ENCODE results near the gene PSD2. TPM values are rescaled to one million over a fixed set of nuclear protein-coding genes. Genes with fewer than 3 reads are reported as not detected.

The PSD2 gene
- total and polyA plus RNA-seq, 2 donors, result 0.82 to 0.90 TPM

DNA sequence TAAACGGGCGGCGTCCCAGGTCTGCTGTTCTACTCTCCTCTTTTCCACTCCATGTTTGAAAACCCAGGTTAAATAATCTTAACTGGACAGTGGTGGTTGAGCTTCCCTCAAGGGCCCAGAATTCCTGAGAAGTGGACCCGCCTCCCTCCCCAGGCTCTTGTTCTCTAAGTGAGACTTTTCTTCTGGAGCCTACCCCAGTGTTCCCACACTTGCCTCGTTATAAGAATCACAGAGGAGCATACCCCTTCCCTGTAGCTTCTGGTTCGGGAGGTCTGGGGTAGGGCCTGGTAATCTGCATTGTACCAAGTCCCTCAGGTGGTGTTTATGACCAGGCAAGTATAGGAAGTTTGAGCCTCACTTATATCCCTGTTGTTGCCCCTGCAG lies 12.0 kb downstream of the PSD2 start:
- Histone ChIP-seq H3K4me3 (ENCODE audit: low read length in 2 of 2) (no peak overlapping the region), H3K36me3 (ENCODE audit: control insufficient read depth in 2 of 2, insufficient read depth in 2 of 2, low read length in 1 of 2) (no peaks in the 10 kb centered on the region), H3K9me3 (ENCODE audit: control insufficient read depth in 2 of 2, insufficient read depth in 1 of 2, low read length in 1 of 2) (peaks cover 0 to 4% of the 10 kb centered on the region in 2 donors), H3K27ac (ENCODE audit: low read depth in 1 of 2, low read length in 1 of 2) (no peak overlapping the region), H3K27me3 (ENCODE audit: control insufficient read depth in 2 of 2, insufficient read depth in 1 of 2, low read length in 1 of 2) (peaks cover 0 to 23% of the 10 kb centered on the region in 2 donors), H3K4me1 (ENCODE audit: control insufficient read depth in 2 of 2, insufficient read depth in 2 of 2, low read length in 2 of 2) (no peaks in the 10 kb centered on the region)
- 77% methylated on average over 6 of the region's 6 CpGs for WGBS
- no peak for DNase-seq (ENCODE audit: low read depth in 6 of 9, low spot score in 9 of 9)

DNA sequence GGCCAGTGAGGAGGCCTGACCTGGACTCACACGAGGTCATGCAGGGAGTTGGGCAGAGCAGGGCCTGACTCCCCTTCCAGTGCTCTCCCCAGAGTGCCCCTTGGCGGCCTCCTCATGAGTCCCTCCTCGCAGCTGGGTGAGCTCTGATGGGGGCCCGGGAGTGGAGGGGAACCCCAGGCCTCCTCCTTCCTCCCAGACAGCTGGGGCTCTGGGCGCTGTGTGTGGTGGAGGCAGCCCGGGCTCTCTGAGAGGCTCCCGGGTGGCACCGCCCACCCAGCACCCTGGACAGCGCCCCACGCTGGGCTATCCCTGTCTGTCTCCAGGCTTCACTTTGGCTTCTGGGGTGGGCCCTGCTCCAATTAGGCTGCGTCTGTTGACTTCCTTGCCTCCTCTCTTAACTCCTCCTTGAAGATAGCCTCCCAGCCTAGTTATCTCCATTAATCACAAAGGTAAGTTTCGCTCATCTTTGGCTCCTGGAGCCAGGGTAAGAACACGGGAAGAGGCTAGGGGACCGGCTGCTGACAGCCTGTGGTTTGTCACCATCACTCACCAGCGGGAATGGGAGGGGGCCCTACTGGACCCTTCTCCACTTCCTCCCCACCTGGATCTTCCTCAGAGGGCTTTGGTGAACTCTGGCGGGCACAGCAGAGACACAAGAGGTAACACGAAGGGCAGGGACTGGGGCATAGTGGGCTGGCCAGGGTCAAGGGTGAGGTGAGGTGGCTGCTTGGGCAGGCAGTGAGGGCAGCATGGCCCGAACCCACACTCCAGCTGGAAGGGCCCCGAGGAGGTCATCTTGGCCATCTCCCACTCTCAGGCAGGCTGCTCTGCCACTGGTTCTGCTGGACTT lies 13.1 kb downstream of the PSD2 start:
- H3K27me3 ChIP-seq (ENCODE audit: control insufficient read depth in 2 of 2, insufficient read depth in 1 of 2, low read length in 1 of 2), result peaks cover 0 to 12% of the 10 kb centered on the region in 2 donors
- H3K4me3 ChIP-seq (ENCODE audit: low read length in 2 of 2), result no peak overlapping the region
- H3K4me1 ChIP-seq (ENCODE audit: control insufficient read depth in 2 of 2, insufficient read depth in 2 of 2, low read length in 2 of 2), result no peaks in the 10 kb centered on the region
- 47% methylated on average over 19 of the region's 19 CpGs for WGBS
- peak in 8 of 9 donors; percentile 29 to 69 (median 40) for DNase-seq (ENCODE audit: low read depth in 6 of 9, low spot score in 9 of 9)
- H3K36me3 ChIP-seq (ENCODE audit: control insufficient read depth in 2 of 2, insufficient read depth in 2 of 2, low read length in 1 of 2), result no peaks in the 10 kb centered on the region
- H3K27ac ChIP-seq (ENCODE audit: low read depth in 1 of 2, low read length in 1 of 2), result no peak overlapping the region
- H3K9me3 ChIP-seq (ENCODE audit: control insufficient read depth in 2 of 2, insufficient read depth in 1 of 2, low read length in 1 of 2), result peaks cover 0 to 1% of the 10 kb centered on the region in 2 donors

DNA sequence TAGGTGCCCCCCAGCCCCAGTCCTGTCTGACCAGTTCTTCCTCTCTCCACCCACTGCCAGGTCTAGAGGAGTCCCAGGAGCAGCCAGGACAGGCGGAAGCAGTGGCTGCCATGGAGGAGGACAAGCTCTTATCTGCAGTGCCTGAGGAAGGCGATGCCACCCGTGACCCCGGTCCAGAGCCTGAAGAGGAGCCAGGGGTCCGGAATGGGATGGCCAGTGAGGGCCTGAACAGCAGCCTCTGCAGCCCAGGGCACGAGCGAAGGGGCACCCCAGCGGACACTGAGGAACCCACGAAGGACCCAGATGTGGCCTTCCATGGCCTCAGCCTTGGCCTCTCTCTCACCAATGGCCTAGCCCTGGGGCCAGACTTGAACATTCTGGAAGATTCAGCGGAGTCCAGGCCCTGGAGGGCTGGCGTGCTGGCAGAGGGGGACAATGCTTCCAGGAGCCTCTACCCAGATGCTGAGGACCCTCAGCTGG lies 13.8 kb downstream of the PSD2 start:
- H3K4me1 ChIP-seq (ENCODE audit: control insufficient read depth in 2 of 2, insufficient read depth in 2 of 2, low read length in 2 of 2), result no peaks in the 10 kb centered on the region
- H3K27me3 ChIP-seq (ENCODE audit: control insufficient read depth in 2 of 2, insufficient read depth in 1 of 2, low read length in 1 of 2), result peaks cover 0 to 10% of the 10 kb centered on the region in 2 donors
- no peak overlapping the region for H3K27ac ChIP-seq (ENCODE audit: low read depth in 1 of 2, low read length in 1 of 2)
- no peaks in the 10 kb centered on the region for H3K9me3 ChIP-seq (ENCODE audit: control insufficient read depth in 2 of 2, insufficient read depth in 1 of 2, low read length in 1 of 2)
- 98% methylated on average over 11 of the region's 11 CpGs for WGBS
- DNase-seq (ENCODE audit: low read depth in 6 of 9, low spot score in 9 of 9), result no peak
- no peak overlapping the region for H3K4me3 ChIP-seq (ENCODE audit: low read length in 2 of 2)
- no peaks in the 10 kb centered on the region for H3K36me3 ChIP-seq (ENCODE audit: control insufficient read depth in 2 of 2, insufficient read depth in 2 of 2, low read length in 1 of 2)

DNA sequence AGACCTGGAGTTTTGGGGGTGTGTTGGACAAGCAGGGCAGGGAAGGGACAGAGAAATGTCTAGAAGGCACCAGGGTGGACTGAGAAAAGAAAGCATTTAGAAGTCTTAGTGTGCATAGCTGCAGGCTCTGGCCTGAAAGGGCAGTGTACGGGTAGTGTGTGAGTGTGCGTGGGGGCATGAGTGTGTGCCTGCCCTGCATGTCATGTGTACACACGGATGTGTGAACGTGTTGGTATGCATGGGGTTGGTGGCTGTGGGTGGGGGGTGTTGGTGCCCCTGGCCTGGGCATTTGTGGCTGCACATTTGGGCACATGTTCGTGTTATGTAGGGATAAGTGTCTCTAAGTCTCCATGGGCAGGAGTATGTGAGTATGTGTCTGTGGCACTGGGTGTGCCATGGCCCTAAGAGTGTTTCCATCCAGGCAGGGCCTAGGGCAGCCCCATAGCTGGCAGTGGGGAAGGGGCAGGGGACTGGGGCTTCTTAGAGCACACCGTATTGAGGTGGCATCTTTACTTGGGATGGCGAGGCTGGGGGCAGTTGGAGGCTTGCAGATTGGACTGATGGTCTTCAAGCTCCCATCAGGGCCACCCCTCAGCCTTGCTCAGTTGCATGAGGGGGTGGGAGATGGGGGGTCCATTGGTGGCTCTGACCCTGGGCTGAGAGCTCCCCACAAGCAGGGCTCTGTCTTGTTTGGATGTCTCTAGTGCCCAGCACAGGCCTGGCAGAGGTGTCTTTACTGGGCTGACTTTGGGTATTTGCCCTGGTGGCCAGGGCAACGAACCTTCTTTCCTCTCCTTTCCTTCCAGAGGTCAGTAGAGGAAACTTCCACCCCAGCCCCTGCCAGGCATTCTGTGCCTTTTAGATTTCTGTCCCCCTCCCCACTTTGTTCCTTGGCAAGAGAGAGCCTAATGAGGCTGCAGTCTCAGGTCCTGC lies 15.0 kb downstream of the PSD2 start:
- Histone ChIP-seq H3K27me3 (ENCODE audit: control insufficient read depth in 2 of 2, insufficient read depth in 1 of 2, low read length in 1 of 2) (peaks cover 0 to 12% of the 10 kb centered on the region in 2 donors), H3K27ac (ENCODE audit: low read depth in 1 of 2, low read length in 1 of 2) (no peak overlapping the region), H3K4me1 (ENCODE audit: control insufficient read depth in 2 of 2, insufficient read depth in 2 of 2, low read length in 2 of 2) (no peaks in the 10 kb centered on the region), H3K36me3 (ENCODE audit: control insufficient read depth in 2 of 2, insufficient read depth in 2 of 2, low read length in 1 of 2) (no peaks in the 10 kb centered on the region), H3K9me3 (ENCODE audit: control insufficient read depth in 2 of 2, insufficient read depth in 1 of 2, low read length in 1 of 2) (no peaks in the 10 kb centered on the region), H3K4me3 (ENCODE audit: low read length in 2 of 2) (no peak overlapping the region)
- DNase-seq (ENCODE audit: low read depth in 6 of 9, low spot score in 9 of 9), result no peak
- 93% methylated on average over 8 of the region's 8 CpGs for WGBS

DNA sequence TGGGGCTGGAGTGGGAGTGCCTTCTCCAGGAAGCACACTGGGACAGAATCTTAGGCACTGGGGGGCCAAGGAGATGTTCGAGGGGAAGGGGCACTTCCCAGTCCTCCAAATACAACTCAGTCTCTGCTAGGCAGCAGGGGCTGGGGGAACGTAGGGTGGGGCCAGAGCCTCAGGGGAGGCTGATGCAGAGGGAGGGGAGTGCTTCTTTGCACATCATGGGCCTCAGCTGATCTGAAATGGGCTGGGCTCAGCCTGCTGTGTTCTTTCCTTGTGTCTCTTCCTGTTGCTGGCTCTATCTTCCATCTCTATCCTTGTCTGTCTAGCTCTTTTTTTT lies 15.6 kb downstream of the PSD2 start:
- Histone ChIP-seq H3K36me3 (ENCODE audit: control insufficient read depth in 2 of 2, insufficient read depth in 2 of 2, low read length in 1 of 2) (no peaks in the 10 kb centered on the region), H3K27me3 (ENCODE audit: control insufficient read depth in 2 of 2, insufficient read depth in 1 of 2, low read length in 1 of 2) (peaks cover 0 to 6% of the 10 kb centered on the region in 2 donors), H3K9me3 (ENCODE audit: control insufficient read depth in 2 of 2, insufficient read depth in 1 of 2, low read length in 1 of 2) (no peaks in the 10 kb centered on the region), H3K4me1 (ENCODE audit: control insufficient read depth in 2 of 2, insufficient read depth in 2 of 2, low read length in 2 of 2) (no peaks in the 10 kb centered on the region), H3K4me3 (ENCODE audit: low read length in 2 of 2) (no peak overlapping the region), H3K27ac (ENCODE audit: low read depth in 1 of 2, low read length in 1 of 2) (no peak overlapping the region)
- no peak for DNase-seq (ENCODE audit: low read depth in 6 of 9, low spot score in 9 of 9)
- 72% methylated on average over 2 of the region's 2 CpGs for WGBS

DNA sequence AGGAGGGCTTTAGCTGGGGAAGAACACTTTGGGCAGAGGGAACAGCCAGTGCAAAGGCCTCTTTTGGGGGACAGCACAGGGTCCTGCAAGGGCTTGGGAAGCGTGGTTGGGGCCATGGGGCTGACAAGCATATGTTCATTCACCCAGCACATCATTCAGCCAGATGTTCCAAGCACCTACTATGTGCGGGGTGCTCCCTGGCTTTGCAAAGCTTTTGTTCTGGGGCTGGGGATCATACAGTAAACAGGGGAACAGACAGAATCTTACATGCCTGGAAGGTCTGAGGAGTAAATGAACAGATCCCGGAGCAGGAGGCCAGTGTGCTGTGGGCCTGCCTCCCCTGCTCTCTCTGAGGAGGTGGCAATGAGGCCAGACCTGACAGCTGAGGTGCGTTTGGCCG lies 16.7 kb downstream of the PSD2 start:
- 88% methylated on average over 5 of the region's 5 CpGs for WGBS
- no peak for DNase-seq (ENCODE audit: low read depth in 6 of 9, low spot score in 9 of 9)
- H3K4me1 ChIP-seq (ENCODE audit: control insufficient read depth in 2 of 2, insufficient read depth in 2 of 2, low read length in 2 of 2), result no peaks in the 10 kb centered on the region
- H3K4me3 ChIP-seq (ENCODE audit: low read length in 2 of 2), result no peak overlapping the region
- H3K27ac ChIP-seq (ENCODE audit: low read depth in 1 of 2, low read length in 1 of 2), result no peak overlapping the region
- H3K36me3 ChIP-seq (ENCODE audit: control insufficient read depth in 2 of 2, insufficient read depth in 2 of 2, low read length in 1 of 2), result no peaks in the 10 kb centered on the region
- peaks cover 0 to 6% of the 10 kb centered on the region in 2 donors for H3K27me3 ChIP-seq (ENCODE audit: control insufficient read depth in 2 of 2, insufficient read depth in 1 of 2, low read length in 1 of 2)
- no peaks in the 10 kb centered on the region for H3K9me3 ChIP-seq (ENCODE audit: control insufficient read depth in 2 of 2, insufficient read depth in 1 of 2, low read length in 1 of 2)

DNA sequence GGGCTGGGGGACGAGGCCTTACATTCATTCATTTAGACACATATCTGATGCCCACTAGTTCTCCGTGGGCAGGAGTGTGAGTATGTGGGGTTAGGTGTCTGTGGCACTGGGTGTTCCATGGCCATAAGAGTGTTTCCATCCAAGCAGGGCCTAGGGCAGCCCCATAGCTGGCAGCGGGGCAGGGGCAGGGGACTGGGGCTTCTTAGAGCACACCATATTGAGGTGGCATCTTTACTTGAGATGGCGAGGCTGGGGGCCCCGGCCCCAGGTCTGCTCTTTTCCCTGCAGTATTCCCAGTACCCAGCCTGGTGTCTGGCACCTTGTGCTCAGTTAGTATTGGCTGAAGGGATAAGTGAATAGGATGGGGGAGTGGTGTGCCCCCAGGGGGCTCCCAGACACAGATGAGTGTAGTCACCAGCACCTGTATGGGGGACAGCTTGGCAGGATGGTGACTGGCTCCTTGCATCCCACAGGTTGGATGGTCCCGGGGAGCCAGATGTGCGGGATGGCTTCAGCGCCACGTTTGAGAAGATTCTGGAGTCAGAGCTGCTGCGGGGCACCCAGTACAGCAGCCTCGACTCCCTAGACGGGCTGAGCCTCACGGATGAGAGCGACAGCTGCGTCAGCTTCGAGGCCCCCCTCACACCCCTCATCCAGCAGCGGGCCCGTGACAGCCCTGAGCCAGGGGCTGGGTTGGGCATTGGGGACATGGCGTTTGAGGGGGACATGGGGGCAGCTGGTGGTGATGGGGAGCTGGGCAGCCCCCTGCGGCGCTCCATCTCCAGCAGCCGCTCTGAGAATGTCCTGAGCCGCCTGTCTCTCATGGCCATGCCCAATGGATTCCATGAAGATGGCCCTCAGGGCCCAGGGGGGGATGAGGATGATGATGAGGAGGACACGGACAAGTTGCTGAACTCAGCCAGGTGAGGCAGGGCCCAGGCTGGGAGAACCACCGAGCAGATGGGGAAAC lies 17.5 kb downstream of the PSD2 start:
- DNase-seq (ENCODE audit: low read depth in 6 of 9, low spot score in 9 of 9), result no peak
- no peaks in the 10 kb centered on the region for H3K9me3 ChIP-seq (ENCODE audit: control insufficient read depth in 2 of 2, insufficient read depth in 1 of 2, low read length in 1 of 2)
- 96% methylated on average over 25 of the region's 25 CpGs for WGBS
- no peaks in the 10 kb centered on the region for H3K4me1 ChIP-seq (ENCODE audit: control insufficient read depth in 2 of 2, insufficient read depth in 2 of 2, low read length in 2 of 2)
- H3K4me3 ChIP-seq (ENCODE audit: low read length in 2 of 2), result no peak overlapping the region
- peaks cover 0 to 6% of the 10 kb centered on the region in 2 donors for H3K27me3 ChIP-seq (ENCODE audit: control insufficient read depth in 2 of 2, insufficient read depth in 1 of 2, low read length in 1 of 2)
- H3K36me3 ChIP-seq (ENCODE audit: control insufficient read depth in 2 of 2, insufficient read depth in 2 of 2, low read length in 1 of 2), result no peaks in the 10 kb centered on the region
- H3K27ac ChIP-seq (ENCODE audit: low read depth in 1 of 2, low read length in 1 of 2), result no peak overlapping the region

DNA sequence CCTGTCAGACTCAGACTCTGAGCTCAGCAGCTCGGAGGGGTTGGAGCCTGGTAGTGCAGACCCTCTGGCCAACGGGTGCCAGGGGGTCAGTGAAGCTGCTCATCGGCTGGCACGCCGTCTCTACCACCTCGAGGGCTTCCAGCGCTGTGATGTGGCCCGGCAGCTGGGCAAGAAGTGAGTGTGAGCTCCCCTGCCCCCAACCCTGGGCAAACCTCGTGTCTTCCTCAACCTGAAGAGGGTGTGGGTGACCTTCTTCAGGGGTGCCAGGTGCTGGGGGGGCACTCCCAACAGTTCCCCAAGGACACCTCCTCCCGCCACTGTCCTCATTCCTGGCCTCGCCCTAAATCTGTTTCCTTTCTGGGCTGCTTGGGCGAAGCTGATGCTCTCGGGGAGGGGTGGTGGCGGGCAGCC lies 18.6 kb downstream of the PSD2 start:
- Histone ChIP-seq H3K36me3 (ENCODE audit: control insufficient read depth in 2 of 2, insufficient read depth in 2 of 2, low read length in 1 of 2) (no peaks in the 10 kb centered on the region), H3K4me1 (ENCODE audit: control insufficient read depth in 2 of 2, insufficient read depth in 2 of 2, low read length in 2 of 2) (no peaks in the 10 kb centered on the region), H3K27ac (ENCODE audit: low read depth in 1 of 2, low read length in 1 of 2) (no peak overlapping the region), H3K27me3 (ENCODE audit: control insufficient read depth in 2 of 2, insufficient read depth in 1 of 2, low read length in 1 of 2) (peaks cover 0 to 2% of the 10 kb centered on the region in 2 donors), H3K9me3 (ENCODE audit: control insufficient read depth in 2 of 2, insufficient read depth in 1 of 2, low read length in 1 of 2) (no peaks in the 10 kb centered on the region), H3K4me3 (ENCODE audit: low read length in 2 of 2) (no peak overlapping the region)
- no peak for DNase-seq (ENCODE audit: low read depth in 6 of 9, low spot score in 9 of 9)
- WGBS, result 77% methylated on average over 14 of the region's 14 CpGs
